ENCODE measurements around the gene BRI3BP.

BRI3BP gene

DNA sequence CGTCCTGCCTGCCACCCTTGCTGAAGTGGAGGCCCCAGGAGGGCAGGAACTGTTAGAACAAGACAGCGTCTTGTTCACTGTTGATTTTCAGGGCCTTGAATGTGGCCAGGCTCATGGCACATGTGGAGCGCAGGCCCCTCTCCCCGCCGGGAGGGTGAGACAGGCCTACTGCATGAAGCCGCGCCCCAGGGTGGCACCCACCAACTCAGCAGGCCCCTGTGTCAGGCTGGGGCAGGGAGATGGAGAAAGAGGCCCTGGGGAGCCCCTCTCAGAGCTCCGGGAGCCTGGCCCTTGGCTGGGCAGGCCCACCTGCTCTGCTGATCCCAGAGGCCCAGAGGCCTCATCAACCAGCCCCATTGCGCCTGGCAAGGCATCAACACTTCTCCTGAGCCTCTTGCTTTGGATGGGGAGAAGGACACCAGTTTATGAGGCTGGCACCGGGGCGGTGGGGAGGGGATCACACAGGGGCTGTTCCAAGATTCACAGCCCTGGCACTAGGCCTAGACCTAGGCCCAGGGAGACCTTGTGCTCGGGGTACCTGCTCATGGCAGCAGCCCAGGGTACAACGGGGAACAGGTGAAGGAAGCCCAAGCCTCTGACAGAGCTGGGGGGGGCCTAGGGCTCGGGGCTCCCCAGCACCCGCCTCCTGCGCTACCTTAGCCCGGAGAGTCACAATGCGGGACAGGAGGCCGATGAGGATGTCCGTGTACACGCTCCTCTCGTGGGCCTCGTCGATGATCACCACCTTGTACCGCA lies 22.6 kb upstream of the BRI3BP start:
- H3K4me1 ChIP-seq (ENCODE audit: insufficient read depth, poor library complexity, severe bottlenecking): no peaks in the 10 kb centered on the region
- no peak overlapping the region for H3K27ac ChIP-seq (ENCODE audit: poor library complexity, severe bottlenecking)
- ATAC-seq (ENCODE audit: low read depth) (no peak), DNase-seq (ENCODE audit: low spot score) (no peak)
- no peak overlapping the region for H3K4me3 ChIP-seq (ENCODE audit: severe bottlenecking)
- H3K9me3 ChIP-seq (ENCODE audit: severe bottlenecking): no peaks in the 10 kb centered on the region
- TF ChIP-seq, protein P1, sequence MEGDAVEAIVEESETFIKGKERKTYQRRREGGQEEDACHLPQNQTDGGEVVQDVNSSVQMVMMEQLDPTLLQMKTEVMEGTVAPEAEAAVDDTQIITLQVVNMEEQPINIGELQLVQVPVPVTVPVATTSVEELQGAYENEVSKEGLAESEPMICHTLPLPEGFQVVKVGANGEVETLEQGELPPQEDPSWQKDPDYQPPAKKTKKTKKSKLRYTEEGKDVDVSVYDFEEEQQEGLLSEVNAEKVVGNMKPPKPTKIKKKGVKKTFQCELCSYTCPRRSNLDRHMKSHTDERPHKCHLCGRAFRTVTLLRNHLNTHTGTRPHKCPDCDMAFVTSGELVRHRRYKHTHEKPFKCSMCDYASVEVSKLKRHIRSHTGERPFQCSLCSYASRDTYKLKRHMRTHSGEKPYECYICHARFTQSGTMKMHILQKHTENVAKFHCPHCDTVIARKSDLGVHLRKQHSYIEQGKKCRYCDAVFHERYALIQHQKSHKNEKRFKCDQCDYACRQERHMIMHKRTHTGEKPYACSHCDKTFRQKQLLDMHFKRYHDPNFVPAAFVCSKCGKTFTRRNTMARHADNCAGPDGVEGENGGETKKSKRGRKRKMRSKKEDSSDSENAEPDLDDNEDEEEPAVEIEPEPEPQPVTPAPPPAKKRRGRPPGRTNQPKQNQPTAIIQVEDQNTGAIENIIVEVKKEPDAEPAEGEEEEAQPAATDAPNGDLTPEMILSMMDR (IDR thresholded peaks at IDR 0.05; ENCODE audit: poor library complexity, severe bottlenecking): no peak
- peaks cover 13% of the 10 kb centered on the region for H3K36me3 ChIP-seq (ENCODE audit: low read depth)
- no peaks in the 10 kb centered on the region for H3K27me3 ChIP-seq (ENCODE audit: insufficient read depth, poor library complexity, severe bottlenecking)

DNA sequence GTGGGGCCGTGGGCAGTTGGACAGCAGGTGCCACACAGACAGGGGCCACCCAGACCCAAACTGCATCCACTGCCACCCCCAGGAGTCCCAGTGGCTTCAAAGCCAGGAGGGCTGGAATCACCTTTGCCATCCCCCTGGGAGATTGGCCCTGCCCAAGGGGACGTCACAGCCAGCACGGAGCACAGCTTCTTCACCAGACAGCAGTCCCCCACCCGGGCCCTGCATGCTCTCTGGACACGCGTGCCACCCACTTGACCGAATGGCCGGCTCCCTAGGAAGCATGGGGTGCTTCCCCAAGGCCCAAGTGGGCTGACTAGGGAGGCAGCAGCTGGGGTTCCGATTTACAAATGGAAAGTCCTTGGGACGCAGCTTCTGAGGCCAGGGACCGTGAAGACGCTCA lies 21.8 kb upstream of the BRI3BP start:
- TF ChIP-seq, protein P1 (IDR thresholded peaks at IDR 0.05; ENCODE audit: poor library complexity, severe bottlenecking): no peak
- Histone ChIP-seq H3K27me3 (ENCODE audit: insufficient read depth, poor library complexity, severe bottlenecking) (no peaks in the 10 kb centered on the region), H3K9me3 (ENCODE audit: severe bottlenecking) (no peaks in the 10 kb centered on the region), H3K4me1 (ENCODE audit: insufficient read depth, poor library complexity, severe bottlenecking) (no peaks in the 10 kb centered on the region), H3K27ac (ENCODE audit: poor library complexity, severe bottlenecking) (no peak overlapping the region), H3K4me3 (ENCODE audit: severe bottlenecking) (no peak overlapping the region), H3K36me3 (ENCODE audit: low read depth) (peaks cover 20% of the 10 kb centered on the region)
- no peak for DNase-seq (ENCODE audit: low spot score)
- ATAC-seq (ENCODE audit: low read depth): no peak

DNA sequence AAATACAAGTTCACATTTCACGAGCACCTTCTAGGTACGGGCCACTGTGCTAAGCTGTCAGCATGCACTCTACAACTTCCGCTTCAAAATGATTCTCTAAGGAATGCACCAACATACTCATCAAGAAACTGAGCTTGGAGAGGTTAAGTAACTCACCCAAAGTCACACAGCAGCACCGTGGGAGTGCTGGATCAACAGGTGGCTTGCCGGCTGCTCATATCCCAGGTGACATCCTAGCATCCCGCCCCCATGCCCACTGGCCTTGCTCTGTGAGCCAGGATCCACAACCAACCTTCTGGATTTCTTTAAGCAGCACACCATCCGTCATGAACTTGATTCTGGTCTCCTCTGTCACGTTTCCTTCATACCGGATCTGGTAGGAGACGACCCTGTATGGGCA lies 21.2 kb upstream of the BRI3BP start:
- Histone ChIP-seq H3K4me1 (ENCODE audit: insufficient read depth, poor library complexity, severe bottlenecking) (no peaks in the 10 kb centered on the region), H3K9me3 (ENCODE audit: severe bottlenecking) (no peaks in the 10 kb centered on the region), H3K27ac (ENCODE audit: poor library complexity, severe bottlenecking) (no peak overlapping the region), H3K27me3 (ENCODE audit: insufficient read depth, poor library complexity, severe bottlenecking) (no peaks in the 10 kb centered on the region), H3K36me3 (ENCODE audit: low read depth) (peaks cover 26% of the 10 kb centered on the region), H3K4me3 (ENCODE audit: severe bottlenecking) (no peak overlapping the region)
- DNase-seq (ENCODE audit: low spot score): no peak
- TF ChIP-seq, protein P1 (IDR thresholded peaks at IDR 0.05; ENCODE audit: poor library complexity, severe bottlenecking): no peak
- ATAC-seq (ENCODE audit: low read depth): no peak

DNA sequence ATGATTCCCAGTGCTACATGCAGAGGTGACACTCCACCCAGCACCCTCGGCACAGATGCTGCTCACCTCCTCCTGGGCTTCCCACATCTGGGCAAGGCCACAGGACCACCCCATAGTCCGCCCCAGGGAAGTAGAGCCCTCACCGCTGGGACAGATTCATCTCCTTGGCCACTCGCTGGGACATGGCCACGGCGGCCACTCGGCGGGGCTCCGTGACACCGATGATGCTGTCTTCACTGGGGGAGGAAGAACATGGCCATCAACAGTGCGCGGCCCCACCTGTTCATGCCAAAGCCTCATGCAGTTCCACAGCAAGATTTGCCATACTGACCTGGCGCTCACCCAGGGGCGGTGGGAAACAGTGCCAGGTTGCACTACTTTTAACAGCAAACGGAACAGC lies 18.2 kb upstream of the BRI3BP start:
- TF ChIP-seq, protein P1 (IDR thresholded peaks at IDR 0.05; ENCODE audit: poor library complexity, severe bottlenecking): no peak
- ATAC-seq (ENCODE audit: low read depth) (no peak), DNase-seq (ENCODE audit: low spot score) (no peak)
- peaks cover 49% of the 10 kb centered on the region for H3K36me3 ChIP-seq (ENCODE audit: low read depth)
- no peak overlapping the region for H3K27ac ChIP-seq (ENCODE audit: poor library complexity, severe bottlenecking)
- H3K9me3 ChIP-seq (ENCODE audit: severe bottlenecking): no peaks in the 10 kb centered on the region
- no peak overlapping the region for H3K4me3 ChIP-seq (ENCODE audit: severe bottlenecking)
- no peaks in the 10 kb centered on the region for H3K27me3 ChIP-seq (ENCODE audit: insufficient read depth, poor library complexity, severe bottlenecking)
- H3K4me1 ChIP-seq (ENCODE audit: insufficient read depth, poor library complexity, severe bottlenecking): no peaks in the 10 kb centered on the region

DNA sequence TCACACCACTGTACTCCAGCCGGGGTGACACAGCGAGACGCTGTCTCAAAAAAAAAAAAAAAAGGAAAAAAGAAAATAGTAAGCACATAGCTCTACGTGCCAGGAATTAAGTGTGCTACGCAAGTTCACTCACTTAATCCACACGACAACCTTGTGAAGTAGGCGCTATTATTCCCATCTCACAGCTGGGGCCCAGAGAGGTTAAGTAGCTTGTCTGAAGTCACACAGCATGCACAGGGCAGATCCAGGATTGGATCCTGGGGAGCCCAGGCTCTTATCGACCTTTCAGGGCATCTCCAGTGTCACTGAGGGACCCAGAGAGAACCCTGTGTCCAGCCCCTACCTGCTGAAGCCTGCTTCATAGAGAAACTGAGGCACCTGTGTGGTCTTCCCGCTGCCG lies 16.4 kb upstream of the BRI3BP start:
- peaks cover 59% of the 10 kb centered on the region for H3K36me3 ChIP-seq (ENCODE audit: low read depth)
- TF ChIP-seq, protein P1 (IDR thresholded peaks at IDR 0.05; ENCODE audit: poor library complexity, severe bottlenecking): no peak
- no peak overlapping the region for H3K4me3 ChIP-seq (ENCODE audit: severe bottlenecking)
- DNase-seq (ENCODE audit: low spot score) (no peak), ATAC-seq (ENCODE audit: low read depth) (no peak)
- H3K4me1 ChIP-seq (ENCODE audit: insufficient read depth, poor library complexity, severe bottlenecking): no peaks in the 10 kb centered on the region
- H3K27ac ChIP-seq (ENCODE audit: poor library complexity, severe bottlenecking): no peak overlapping the region
- H3K9me3 ChIP-seq (ENCODE audit: severe bottlenecking): no peaks in the 10 kb centered on the region
- H3K27me3 ChIP-seq (ENCODE audit: insufficient read depth, poor library complexity, severe bottlenecking): no peaks in the 10 kb centered on the region

Measured in RWPE2 (cell line).